Stimulated activated CD8-positive, alpha-beta memory T cell treated with anti-CD3 and anti-CD28 coated beads, Interleukin-4, amount 100 ng/mL, for 4 hours (primary cell): ENCODE measurements around the gene CCDC61.

Experiments used
- DNase-seq, 2 donors: peaks; one replicate each; pipeline ENCODE4 v3.0.0-alpha.2; 2020; ENCODE audit warnings: low read depth in 2 of 2, low spot score in 1 of 2

CCDC61 gene

DNA sequence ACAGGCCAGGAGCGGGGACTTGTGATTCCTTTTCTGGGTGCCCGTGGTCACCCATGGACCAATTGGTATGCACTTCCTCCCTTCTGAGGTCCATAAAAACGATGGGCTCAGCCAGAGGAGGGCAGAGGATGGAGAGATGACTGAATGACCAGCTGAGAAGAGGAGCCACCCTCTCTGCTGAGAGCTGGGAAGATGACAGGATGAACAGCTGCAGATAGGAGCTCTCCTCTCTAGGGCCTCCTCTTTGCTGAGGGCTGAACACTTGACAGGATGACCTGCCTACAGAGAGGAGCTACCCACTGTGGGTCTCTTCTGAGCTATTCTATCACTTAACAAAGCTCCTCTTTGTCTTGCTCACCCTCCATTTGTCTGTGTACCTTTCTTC is 41.5 kb downstream of the CCDC61 start:
- DNase-seq = no peak

DNA sequence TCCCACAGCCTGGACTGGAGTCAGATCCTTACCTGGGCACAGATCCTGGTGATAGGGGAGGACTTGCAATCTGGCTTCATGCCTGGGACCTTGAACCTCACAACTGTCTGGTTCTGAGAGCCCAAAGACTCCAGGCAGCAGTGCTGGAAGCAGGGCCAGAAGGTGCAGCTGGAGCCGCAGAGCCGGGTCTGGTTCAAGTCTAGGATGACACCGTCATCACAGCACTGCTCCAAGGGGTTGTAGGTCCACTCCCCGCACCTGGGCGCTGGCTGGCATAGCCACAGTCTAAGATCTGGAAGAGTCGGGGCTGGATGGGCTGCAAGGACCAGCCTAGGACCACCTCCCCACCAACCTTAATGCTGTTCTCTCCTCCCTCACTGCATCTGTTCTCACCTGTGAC is 44.9 kb downstream of the CCDC61 start:
- DNase-seq = no peak

DNA sequence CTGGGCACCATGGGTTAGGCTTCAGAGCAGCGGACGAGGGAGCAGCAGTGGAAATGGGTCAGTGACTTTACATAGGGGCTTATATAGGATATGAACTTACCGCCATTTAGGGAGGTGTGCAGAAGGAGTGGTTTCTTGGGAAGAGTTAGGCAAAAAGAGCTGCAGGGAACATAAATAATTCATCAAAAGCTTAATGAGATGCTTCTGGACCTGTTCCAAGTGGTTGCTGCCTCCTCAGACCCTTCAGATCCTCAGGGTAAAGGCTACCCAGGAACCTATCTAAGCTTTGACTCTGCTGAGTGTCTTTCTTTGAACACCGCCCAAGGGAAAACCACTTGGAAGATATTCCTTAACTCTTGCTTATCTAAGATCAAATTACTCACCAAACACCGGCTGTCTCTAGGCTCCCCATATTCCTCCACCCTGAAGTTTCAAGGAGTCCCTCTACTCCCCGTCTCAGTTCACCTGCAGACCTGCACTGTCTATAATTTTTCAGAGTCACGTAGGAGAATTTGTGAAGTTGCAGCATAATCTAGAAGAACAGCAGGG is 45.8 kb downstream of the CCDC61 start, which contains the start of gene IGFL4:
Gene IGFL4, minus strand, starts transcription at position 51 of the 549 bp plus-strand sequence. Its CDS starts 40 bp downstream, at position 11.
- no peak for DNase-seq

DNA sequence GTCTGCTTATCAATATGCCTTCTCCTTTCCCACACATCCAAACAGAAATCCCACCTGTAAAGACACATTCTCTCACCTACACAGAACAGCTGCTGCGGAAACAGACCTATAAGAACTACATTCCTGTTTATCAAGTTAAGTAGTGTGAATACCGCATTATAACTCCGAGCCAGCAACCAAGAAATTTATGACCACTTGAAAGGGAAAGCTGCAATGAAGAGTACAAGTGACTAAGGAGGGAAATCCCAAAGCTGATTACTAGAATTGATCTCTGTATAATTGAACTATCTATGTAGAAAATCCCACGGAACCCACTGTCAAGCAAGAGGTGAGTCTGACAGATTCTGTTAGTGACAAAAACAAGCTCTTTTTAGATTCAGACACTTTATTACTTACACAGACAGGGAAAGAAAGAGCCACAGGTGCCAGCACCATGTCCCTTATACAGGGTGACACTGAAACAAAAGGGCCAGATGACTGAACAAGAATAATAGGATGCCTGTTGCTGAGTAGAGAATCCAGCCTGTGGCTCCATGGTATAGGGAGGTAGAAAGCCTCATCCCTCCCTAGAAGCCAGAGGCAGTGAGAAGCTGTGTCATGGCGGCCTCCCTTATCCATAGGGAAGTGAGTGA is 47.1 kb downstream of the CCDC61 start:
- DNase-seq = no peak

DNA sequence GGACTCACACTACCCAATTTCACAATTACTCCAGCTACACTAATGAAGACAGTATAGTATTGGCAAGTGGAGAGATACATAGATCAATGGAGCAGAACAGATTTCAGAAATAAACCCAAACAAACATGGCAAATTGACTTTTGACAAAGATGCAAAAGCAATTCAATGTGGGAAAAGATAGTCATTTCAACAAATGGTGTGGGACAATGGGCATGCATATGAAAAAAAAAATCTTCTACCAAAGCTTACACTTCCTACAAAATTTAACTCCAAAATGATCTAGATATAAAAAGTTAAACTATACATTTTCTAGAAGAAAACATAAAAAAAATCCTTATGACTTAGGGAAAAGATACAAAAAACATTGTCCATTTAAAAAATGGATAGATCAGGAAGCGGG is 48.3 kb downstream of the CCDC61 start:
- DNase-seq = no peak

DNA sequence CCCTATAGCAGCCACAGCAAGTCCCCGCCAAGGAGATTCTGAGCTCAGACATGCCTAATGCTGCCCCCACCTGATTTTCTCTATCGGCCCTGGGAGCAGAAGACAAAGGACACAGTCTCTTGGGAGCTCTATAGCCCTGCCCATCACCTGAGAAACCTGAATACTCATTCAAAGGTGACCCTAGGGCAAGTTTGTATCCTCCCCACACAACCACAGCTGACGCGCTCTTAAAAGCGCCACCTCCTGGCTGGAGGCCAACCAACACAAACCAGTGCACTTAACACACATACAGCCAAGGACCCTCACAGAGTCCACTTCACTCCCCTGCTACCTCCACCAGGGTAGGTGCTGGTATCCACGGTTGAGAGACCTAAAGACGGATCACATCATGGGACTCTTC is 54.3 kb downstream of the CCDC61 start:
- DNase-seq = no peak

DNA sequence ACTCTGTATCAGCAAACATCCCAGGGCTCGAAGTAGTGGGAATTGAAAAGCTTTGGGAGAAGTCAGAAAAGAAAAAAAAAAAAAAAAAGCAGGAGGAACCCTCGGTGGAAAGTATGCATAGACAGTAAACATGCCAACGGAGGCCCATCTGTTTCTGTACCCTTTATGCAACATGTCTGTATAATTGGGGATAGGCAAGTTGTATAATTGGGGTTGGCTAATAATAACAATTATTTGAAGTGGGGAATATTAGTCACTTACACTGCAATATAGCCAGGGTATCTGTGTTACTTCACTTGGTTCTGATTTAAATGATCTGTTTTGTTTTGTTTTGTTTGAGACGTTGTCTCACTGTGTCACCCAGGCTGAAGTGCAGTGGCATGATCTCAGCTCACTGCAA is 57.6 kb downstream of the CCDC61 start:
- DNase-seq = no peak

DNA sequence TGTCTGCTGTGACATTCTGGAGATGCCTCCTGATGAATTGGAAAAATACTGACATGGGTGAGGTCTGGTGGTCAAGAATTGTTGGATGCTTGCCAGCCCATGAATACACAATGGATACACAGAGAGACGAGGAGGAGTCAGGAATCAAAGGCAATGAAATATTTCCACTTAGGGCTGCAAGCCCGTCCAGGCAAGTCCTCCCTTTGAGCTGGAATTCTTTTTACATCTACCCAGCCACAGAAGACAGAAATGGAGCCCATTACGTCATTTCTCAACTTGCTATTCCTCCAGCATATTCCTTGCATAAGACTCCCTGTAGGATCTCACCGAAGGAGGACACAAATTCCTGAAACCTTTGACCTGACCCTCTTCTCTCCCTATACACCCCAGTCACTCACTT is 61.3 kb downstream of the CCDC61 start:
- DNase-seq = no peak

DNA sequence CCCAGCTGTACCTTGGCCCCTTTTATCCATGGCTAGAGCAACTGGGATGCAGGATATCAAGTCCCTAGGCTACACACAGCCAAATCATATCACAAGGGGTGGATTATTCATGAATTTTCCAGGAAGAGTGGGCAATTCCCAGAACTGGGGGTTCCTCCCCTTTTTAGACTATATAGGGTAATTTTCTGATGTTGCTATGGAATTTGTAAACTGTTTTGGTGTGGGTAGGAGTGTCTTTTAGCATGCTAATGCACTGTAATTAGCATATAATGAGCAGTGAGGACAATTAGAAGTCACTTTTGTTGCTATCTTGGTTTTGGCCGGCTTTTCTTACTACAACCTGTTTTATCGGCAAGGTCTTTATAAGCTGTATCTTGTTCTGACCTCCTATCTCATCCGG is 63.5 kb downstream of the CCDC61 start:
- no peak for DNase-seq

DNA sequence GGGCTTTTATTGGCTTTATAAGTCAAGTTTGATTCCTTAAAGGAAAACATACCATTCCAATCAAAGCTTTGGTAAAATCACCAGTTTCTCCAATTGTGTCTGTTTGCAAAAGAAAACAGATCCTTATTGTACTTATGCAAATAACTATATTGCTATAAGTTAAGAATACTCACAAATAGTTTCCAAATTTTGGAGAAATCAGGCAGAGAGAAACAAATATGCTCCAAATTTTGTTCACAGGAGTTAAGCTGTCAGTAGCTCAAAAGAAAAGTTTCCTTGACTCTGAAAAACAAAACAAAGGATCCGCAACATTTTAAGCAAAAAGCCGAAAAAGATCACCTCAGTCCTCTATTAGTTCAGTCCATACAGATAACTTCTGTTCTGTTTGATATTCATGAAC is 64.7 kb downstream of the CCDC61 start:
- DNase-seq = no peak

DNA sequence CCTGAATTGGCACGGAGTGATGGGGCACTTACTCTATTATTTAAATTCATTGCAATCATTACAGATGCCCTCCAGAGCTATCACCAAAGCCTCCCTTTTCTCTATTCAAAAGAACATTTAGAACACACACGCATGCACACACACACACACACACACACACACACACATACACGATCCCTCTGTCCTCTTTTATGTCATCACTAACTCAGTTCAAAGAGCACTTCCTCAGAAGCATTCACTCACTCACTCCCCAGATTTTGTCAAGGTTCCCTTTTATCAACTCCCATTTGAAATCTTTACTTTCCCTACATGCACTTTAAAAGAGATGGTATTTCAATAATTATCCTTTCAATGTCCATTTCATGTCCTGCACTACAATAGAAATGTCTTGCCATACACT is 67.9 kb downstream of the CCDC61 start:
- no peak for DNase-seq

DNA sequence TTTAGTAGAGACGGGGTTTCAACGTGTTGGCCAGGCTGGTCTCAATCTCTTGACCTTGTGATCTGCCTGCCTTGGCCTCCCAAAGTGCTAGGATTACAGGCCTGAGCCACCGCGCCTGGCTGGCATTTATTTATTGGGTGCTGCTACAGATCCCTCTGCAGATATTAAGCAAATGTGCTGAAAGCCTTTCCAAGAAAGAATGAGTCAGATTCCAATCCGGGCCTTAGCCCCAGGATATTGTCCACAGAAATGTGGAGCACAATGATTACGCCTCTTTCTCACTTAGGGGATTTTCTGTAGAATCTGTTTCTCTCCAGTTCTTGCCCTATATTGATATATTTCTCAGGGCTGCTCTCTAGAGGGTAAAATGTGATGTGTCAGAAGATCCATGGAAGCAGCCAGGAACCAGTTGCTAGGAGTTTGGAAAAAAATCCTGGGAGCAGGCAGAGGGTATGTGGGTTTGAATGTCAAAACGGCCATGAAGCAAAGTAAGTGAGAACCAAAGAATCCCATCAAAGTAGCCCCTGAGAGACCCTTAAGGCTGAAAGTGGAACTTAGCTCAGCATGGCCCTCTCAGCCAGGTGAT is 70.3 kb downstream of the CCDC61 start:
- no peak for DNase-seq

DNA sequence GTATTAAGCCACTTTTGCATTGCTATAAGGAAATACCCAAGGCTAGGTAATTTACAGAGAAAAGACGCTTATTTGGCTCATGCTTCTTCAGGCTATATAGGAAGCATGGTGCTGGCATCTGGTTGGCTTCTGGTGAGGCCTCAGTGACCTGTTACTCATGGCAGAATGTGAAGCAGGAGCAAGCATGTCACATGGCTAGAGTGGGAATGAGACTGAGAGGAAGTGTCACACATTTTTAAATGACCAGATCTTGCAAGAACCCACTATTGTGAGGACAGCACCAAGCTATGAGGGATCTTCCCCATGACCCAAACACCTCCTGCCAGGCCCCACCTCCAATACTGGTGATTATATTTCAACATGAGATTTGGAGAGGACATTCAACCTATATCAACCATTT is 71.2 kb downstream of the CCDC61 start:
- no peak for DNase-seq

DNA sequence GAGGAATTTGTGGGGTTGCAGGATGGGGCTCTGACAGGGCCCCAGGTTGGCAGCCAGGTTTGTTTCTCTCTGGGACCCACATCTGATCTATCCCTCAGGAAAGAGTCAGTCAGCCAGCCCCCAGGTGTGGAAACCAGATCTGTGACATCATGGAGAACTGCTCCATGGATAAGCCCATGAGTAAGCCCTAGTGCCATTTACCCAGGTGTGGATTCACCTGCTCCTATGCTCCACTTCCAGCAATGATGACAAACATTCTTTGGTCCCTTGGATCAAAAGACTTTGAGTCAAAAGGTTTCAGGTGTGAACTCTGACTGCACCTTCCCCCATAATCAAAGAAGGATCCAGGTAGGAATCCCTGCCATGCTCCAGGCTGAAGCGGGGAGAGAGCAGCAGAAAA is 72.4 kb downstream of the CCDC61 start:
- no peak for DNase-seq
